Ovary (tissue), 9 donors: ENCODE results near the gene RAPGEF4. TPM values are rescaled to one million over a fixed set of nuclear protein-coding genes. Genes with fewer than 3 reads are reported as not detected.

Experiments
- DNase-seq, 5 donors: peaks; one replicate each; pipeline ENCODE4 v3.0.0-alpha.2; 2019 to 2020
- H3K27ac ChIP-seq, 2 donors: fragments of 200-600 bp; one replicate each; pipeline versions ENCODE4 v1.5.1 to v1.8.0; 2019 to 2022
- H3K27me3 ChIP-seq: fragments of 200-600 bp; one replicate; pipeline ENCODE4 v1.8.0; 2022
- H3K36me3 ChIP-seq: fragments of 200-600 bp; sonication (generic); one replicate; pipeline ENCODE4 v1.5.1; 2019
- H3K4me1 ChIP-seq: one replicate; pipeline ENCODE4 v1.8.1; 2013; ENCODE audit warnings: mild to moderate bottlenecking, moderate library complexity; ENCODE audit not compliant: insufficient read depth
- H3K4me3 ChIP-seq: fragments of 200-600 bp; sonication (generic); one replicate; pipeline ENCODE4 v1.5.1; 2017
- H3K9me3 ChIP-seq, 2 donors: fragments of 200-600 bp in 1 of 2; sonication (generic) in 1 of 2; one replicate each; pipeline versions ENCODE4 v1.5.1 to v1.8.1; 2013 to 2019; ENCODE audit warnings: mild to moderate bottlenecking in 1 of 2, moderate library complexity in 1 of 2
- EP300 ChIP-seq: sonication (generic); formaldehyde crosslinking; IDR thresholded peaks from one replicate; pipeline ENCODE4 v1.6.1; 2017; ENCODE audit warnings: antibody characterized with exemption
- POLR2A ChIP-seq: fragments of 450-650 bp; IDR thresholded peaks from one replicate; pipeline ENCODE4 v1.6.1; 2017; ENCODE audit warnings: antibody characterized with exemption, mild to moderate bottlenecking, moderate library complexity
- WGBS, 3 donors: extraction: QIAGEN DNeasy Blood & Tissue Kit in 1 of 3; methylation state at CpG; one replicate each; pipeline versions ENCODE4 v1.1.5 to v1.1.7; 2013 to 2017; 5-methylcytosine and 5-hydroxymethylcytosine counted together
- intact Hi-C, 4 donors: fragments of 100-400 bp; cut with DNase I; formaldehyde crosslinking; loops; one replicate each; pipeline versions ENCODE4 v1.11.0 to v1.15.1; 2022 to 2023
- polyA plus RNA-seq, 2 donors: library from polyadenylated mRNA; stranded (reverse); fragments of 200-250 nt in 1 of 2; fragments of 350-450 nt in 1 of 2; fragmentation: Illumina TruSeq in 1 of 2; extraction: RNeasy Lipid Tissue Mini Kit (QIAGEN cat#74804) in 1 of 2; gene quantifications; one replicate each; pipeline ENCODE4 v1.2.3, GENCODE V29; 2013 to 2014
- total RNA-seq, 7 donors: library from RNA; depleted of rRNA in 2 of 7; stranded (reverse); fragments of >200 nt in 2 of 7; fragmentation: NEBNext Ultra II Directional in 3 of 7; extraction: Animal tissue kit (Norgen Biotek cat#: 25700) in 3 of 7; gene quantifications; one replicate each; pipeline versions ENCODE4 v1.1.0 to v1.2.4, GENCODE V29; 2016 to 2023
- TF ChIP-seq, protein P1 (sequence below), 3 donors: fragments of 450-650 bp in 2 of 3; fragments of 200-600 bp in 1 of 3; IDR thresholded peaks; one replicate each; pipeline versions ENCODE4 v1.5.1 to v1.8.0; 2016 to 2022; ENCODE audit warnings: antibody characterized with exemption in 3 of 3, mild to moderate bottlenecking in 1 of 3
- donor health status: DM: no; HTN: no; CAD: no; lungs with moderate emphysema.
- donor health status: DM: no; HTN: no; CAD: no.
- donor health status: Bipolar disorder and iron deficiency.
- donor health status: DM: yes; HTN: yes; CAD: no.
- donor health status: DM: no; HTN: no; CAD: no.
- donor health status: DM: yes; HTN: yes; CAD: no.

RAPGEF4 gene
- total and polyA plus RNA-seq, 9 donors = 6.8 to 24.6 (median 8.3) TPM

GRCh38 chr2:172921532-172922236 lies 186.0 kb downstream of the RAPGEF4 start:
- H3K27ac ChIP-seq = no peak overlapping the region
- no peaks in the 10 kb centered on the region for H3K36me3 ChIP-seq
- DNase-seq = no peak
- TF ChIP-seq POLR2A (no peak), EP300 (no peak)
- TF ChIP-seq, protein P1, sequence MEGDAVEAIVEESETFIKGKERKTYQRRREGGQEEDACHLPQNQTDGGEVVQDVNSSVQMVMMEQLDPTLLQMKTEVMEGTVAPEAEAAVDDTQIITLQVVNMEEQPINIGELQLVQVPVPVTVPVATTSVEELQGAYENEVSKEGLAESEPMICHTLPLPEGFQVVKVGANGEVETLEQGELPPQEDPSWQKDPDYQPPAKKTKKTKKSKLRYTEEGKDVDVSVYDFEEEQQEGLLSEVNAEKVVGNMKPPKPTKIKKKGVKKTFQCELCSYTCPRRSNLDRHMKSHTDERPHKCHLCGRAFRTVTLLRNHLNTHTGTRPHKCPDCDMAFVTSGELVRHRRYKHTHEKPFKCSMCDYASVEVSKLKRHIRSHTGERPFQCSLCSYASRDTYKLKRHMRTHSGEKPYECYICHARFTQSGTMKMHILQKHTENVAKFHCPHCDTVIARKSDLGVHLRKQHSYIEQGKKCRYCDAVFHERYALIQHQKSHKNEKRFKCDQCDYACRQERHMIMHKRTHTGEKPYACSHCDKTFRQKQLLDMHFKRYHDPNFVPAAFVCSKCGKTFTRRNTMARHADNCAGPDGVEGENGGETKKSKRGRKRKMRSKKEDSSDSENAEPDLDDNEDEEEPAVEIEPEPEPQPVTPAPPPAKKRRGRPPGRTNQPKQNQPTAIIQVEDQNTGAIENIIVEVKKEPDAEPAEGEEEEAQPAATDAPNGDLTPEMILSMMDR (IDR thresholded peaks at IDR 0.05) = no peak
- no peaks in the 10 kb centered on the region for H3K9me3 ChIP-seq
- intact Hi-C loops = no loop called here
- no peak overlapping the region for H3K4me3 ChIP-seq
- 43 to 51% (median 43%) methylated on average over 6 of the region's 6 CpGs for WGBS, 3 donors
- H3K4me1 ChIP-seq = no peaks in the 10 kb centered on the region
- no peaks in the 10 kb centered on the region for H3K27me3 ChIP-seq

DNA sequence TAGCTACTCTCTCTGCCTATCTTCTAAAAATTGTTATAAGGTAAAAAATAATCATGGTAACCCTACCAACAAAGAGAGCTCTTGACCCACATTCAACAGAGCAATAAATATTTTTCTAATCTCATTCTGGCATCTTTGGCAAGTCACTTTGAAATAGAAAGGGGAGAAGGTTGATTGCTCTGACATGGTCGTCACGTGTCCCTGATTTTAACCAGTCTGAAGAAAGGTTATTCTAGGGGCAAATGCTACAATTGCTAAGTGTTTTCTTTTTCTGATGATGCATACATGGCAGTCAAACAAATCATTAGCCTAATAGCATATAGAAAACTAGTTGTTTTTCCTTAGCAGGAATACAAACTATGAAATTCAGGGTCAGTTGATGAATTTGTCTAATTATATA lies 186.7 kb downstream of the RAPGEF4 start:
- H3K27ac ChIP-seq = no peak overlapping the region
- WGBS, 3 donors = 89 to 97% (median 91%) methylated on average over 2 of the region's 2 CpGs
- no peaks in the 10 kb centered on the region for H3K4me1 ChIP-seq
- intact Hi-C loops = no loop called here
- H3K27me3 ChIP-seq = no peaks in the 10 kb centered on the region
- H3K36me3 ChIP-seq = no peaks in the 10 kb centered on the region
- no peak overlapping the region for H3K4me3 ChIP-seq
- no peaks in the 10 kb centered on the region for H3K9me3 ChIP-seq
- no peak for DNase-seq
- TF ChIP-seq, protein P1 (IDR thresholded peaks at IDR 0.05) = no peak
- TF ChIP-seq POLR2A (no peak), EP300 (no peak)

GRCh38 chr2:172922815-172923214 lies 187.2 kb downstream of the RAPGEF4 start:
- Histone ChIP-seq H3K36me3 (no peaks in the 10 kb centered on the region), H3K27ac (no peak overlapping the region), H3K4me1 (no peaks in the 10 kb centered on the region), H3K27me3 (no peaks in the 10 kb centered on the region), H3K4me3 (no peak overlapping the region), H3K9me3 (no peaks in the 10 kb centered on the region)
- DNase-seq = no peak
- TF ChIP-seq POLR2A (no peak), EP300 (no peak)
- TF ChIP-seq, protein P1 (IDR thresholded peaks at IDR 0.05) = no peak
- intact Hi-C loops = no loop called here
- 75 to 78% (median 75%) methylated on average over 4 of the region's 4 CpGs for WGBS, 3 donors

GRCh38 chr2:172924097-172924660 lies 188.5 kb downstream of the RAPGEF4 start:
- no peaks in the 10 kb centered on the region for H3K36me3 ChIP-seq
- H3K27me3 ChIP-seq = no peaks in the 10 kb centered on the region
- H3K4me1 ChIP-seq = no peaks in the 10 kb centered on the region
- intact Hi-C loops = no loop called here
- H3K27ac ChIP-seq = no peak overlapping the region
- no peak overlapping the region for H3K4me3 ChIP-seq
- 82 to 94% (median 91%) methylated on average over 4 of the region's 4 CpGs for WGBS, 3 donors
- DNase-seq = no peak
- TF ChIP-seq, protein P1 (IDR thresholded peaks at IDR 0.05) = no peak
- no peak for TF ChIP-seq POLR2A
- no peak for TF ChIP-seq EP300
- no peaks in the 10 kb centered on the region for H3K9me3 ChIP-seq
